ENCODE data around the gene LCORL.

DNA sequence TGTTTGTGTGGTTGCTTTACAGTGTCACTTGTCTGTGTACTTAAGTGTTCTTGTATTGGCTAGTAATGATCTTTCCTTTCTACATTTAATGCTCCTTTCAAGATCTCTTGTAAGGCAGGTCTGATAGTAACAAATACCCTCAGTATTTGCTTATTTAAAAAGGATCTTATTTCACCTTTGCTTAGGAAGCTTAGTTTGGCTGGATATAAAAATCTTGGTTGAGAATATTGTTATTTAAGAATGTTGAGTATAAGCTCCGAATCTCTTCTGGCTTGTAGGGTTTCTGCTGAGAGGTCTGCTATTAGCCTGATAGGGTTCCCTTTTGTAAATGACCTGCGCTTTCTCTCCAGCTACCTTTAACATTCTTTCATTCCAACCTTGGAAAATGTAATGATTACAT is 35.7 kb downstream of the LCORL start:
- TF ChIP-seq, protein P1, sequence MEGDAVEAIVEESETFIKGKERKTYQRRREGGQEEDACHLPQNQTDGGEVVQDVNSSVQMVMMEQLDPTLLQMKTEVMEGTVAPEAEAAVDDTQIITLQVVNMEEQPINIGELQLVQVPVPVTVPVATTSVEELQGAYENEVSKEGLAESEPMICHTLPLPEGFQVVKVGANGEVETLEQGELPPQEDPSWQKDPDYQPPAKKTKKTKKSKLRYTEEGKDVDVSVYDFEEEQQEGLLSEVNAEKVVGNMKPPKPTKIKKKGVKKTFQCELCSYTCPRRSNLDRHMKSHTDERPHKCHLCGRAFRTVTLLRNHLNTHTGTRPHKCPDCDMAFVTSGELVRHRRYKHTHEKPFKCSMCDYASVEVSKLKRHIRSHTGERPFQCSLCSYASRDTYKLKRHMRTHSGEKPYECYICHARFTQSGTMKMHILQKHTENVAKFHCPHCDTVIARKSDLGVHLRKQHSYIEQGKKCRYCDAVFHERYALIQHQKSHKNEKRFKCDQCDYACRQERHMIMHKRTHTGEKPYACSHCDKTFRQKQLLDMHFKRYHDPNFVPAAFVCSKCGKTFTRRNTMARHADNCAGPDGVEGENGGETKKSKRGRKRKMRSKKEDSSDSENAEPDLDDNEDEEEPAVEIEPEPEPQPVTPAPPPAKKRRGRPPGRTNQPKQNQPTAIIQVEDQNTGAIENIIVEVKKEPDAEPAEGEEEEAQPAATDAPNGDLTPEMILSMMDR (conservative IDR thresholded peaks at IDR 0.05; ENCODE audit: low read length) = no peak
- TF ChIP-seq EZH2phosphoT487 (IDR thresholded peaks at IDR 0.05; ENCODE audit: borderline replicate concordance, low read depth, low read length) = no peak

All from OCI-LY7 (cell line).